ENCODE data around the gene AKAP8L. TPM values are rescaled to one million over a fixed set of nuclear protein-coding genes. Genes with fewer than 3 reads are reported as not detected.
A peak's percentile ranks its signal among the peaks of the same experiment; 100 is the strongest.

AKAP8L gene
- total RNA-seq, 4 donors from 2014 or later: 52.8 to 87.8 (median 69.4) TPM

DNA sequence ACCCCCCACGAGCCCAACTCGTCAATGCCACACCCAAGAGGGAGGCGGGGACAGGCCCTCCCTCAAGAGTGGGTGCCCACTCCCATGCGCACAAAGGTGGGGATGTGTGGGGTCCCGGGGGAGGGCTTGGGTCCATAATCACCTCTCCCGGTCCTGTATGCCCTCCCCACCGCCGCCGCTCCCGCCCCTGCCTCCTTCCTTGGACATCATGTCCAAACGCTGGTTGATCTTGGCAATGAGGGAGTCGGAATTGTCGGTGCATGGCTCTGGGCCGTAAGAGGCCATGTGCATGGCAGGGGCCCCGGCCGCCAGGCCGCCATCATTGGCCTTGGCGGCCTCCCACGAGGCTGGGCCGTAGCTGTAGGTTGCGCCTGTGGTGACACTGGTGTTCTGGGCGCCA is 45.1 kb downstream of the AKAP8L start:
- TF ChIP-seq, protein P1, sequence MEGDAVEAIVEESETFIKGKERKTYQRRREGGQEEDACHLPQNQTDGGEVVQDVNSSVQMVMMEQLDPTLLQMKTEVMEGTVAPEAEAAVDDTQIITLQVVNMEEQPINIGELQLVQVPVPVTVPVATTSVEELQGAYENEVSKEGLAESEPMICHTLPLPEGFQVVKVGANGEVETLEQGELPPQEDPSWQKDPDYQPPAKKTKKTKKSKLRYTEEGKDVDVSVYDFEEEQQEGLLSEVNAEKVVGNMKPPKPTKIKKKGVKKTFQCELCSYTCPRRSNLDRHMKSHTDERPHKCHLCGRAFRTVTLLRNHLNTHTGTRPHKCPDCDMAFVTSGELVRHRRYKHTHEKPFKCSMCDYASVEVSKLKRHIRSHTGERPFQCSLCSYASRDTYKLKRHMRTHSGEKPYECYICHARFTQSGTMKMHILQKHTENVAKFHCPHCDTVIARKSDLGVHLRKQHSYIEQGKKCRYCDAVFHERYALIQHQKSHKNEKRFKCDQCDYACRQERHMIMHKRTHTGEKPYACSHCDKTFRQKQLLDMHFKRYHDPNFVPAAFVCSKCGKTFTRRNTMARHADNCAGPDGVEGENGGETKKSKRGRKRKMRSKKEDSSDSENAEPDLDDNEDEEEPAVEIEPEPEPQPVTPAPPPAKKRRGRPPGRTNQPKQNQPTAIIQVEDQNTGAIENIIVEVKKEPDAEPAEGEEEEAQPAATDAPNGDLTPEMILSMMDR (IDR thresholded peaks at IDR 0.05): no peak
- TF ChIP-seq EP300 (IDR thresholded peaks at IDR 0.05) (no peak), POLR2A (IDR thresholded peaks at IDR 0.05; ENCODE audit: low read depth) (no peak), POLR2AphosphoS5 (IDR thresholded peaks at IDR 0.05) (no peak)
- DNase-seq (ENCODE audit: extremely low spot score): no peak
- WGBS: 88% methylated on average over 21 of the region's 22 CpGs
- intact Hi-C loops (cut with DNase I): no loop called here
- Histone ChIP-seq H3K9me3 (no peaks in the 10 kb centered on the region), H3K36me3 (peaks cover 45 to 60% (median 54%) of the 10 kb centered on the region in 4 donors), H3K27me3 (no peaks in the 10 kb centered on the region), H3K4me3 (no peak overlapping the region), H3K27ac (replicated peaks in 1 of 4) (peak overlapping the region in 2 of 4 donors; percentile 58 to 74), H3K4me1 (peaks cover 52 to 58% (median 55%) of the 10 kb centered on the region in 4 donors)

DNA sequence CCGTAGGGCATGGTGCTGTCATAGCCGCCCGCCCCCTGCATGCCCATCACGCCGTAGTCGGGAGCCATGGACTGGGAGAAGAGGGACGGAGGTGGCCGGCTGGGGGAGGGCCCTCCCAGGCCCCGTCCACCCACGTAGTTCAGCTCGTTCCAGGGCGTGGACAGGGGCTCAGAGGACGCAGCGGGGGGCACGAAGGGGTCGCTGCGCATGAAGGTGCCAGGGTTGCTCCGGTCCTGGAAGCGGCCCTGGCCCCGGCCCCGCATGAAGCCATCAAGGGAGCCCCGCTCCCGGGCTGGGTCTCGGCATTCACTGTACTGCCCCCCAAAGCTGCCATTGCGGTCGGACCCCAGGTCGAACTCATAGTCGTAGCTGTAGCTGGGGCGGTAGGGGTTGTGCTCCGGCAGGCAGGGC is 45.9 kb downstream of the AKAP8L start:
- 94% methylated on average over 21 of the region's 30 CpGs for WGBS
- H3K27ac ChIP-seq (replicated peaks in 1 of 4): no peak overlapping the region
- H3K9me3 ChIP-seq: no peaks in the 10 kb centered on the region
- intact Hi-C loops (cut with DNase I): no loop called here
- TF ChIP-seq, protein P1 (IDR thresholded peaks at IDR 0.05): no peak
- no peak for TF ChIP-seq EP300 (IDR thresholded peaks at IDR 0.05)
- TF ChIP-seq POLR2AphosphoS5 (IDR thresholded peaks at IDR 0.05): no peak
- no peak for TF ChIP-seq POLR2A (IDR thresholded peaks at IDR 0.05; ENCODE audit: low read depth)
- no peak for DNase-seq (ENCODE audit: extremely low spot score)
- H3K4me3 ChIP-seq: no peak overlapping the region
- peaks cover 53 to 67% (median 62%) of the 10 kb centered on the region in 4 donors for H3K36me3 ChIP-seq
- H3K27me3 ChIP-seq: no peaks in the 10 kb centered on the region
- peaks cover 47 to 60% (median 52%) of the 10 kb centered on the region in 4 donors for H3K4me1 ChIP-seq

DNA sequence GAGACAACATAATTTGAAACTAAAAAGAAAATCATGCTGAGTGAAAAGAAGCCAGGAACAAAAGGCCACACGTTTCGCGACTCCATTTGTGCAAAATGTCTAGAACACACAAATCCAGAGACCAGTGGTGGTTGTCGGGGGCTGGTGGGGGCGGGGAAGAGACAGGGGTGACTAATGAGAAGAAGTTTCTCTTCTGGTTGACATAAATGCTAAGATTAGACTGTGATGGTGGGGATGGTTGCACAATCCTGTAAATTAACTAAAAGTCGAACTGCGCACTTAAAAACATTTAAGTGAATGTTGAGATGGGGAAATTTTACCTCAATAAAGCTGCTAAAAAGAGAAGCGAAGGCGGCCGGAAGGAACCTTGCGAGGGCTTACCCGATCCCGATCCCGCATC is 46.3 kb downstream of the AKAP8L start:
- no peak overlapping the region for H3K27ac ChIP-seq (replicated peaks in 1 of 4)
- peaks cover 57 to 71% (median 66%) of the 10 kb centered on the region in 4 donors for H3K36me3 ChIP-seq
- peaks cover 43 to 59% (median 48%) of the 10 kb centered on the region in 4 donors for H3K4me1 ChIP-seq
- intact Hi-C loops (cut with DNase I): no loop called here
- H3K4me3 ChIP-seq: no peak overlapping the region
- WGBS: 90% methylated on average over 14 of the region's 14 CpGs
- TF ChIP-seq, protein P1 (IDR thresholded peaks at IDR 0.05): no peak
- TF ChIP-seq POLR2AphosphoS5 (IDR thresholded peaks at IDR 0.05): no peak
- TF ChIP-seq EP300 (IDR thresholded peaks at IDR 0.05): no peak
- TF ChIP-seq POLR2A (IDR thresholded peaks at IDR 0.05; ENCODE audit: low read depth): no peak
- no peak for DNase-seq (ENCODE audit: extremely low spot score)
- no peaks in the 10 kb centered on the region for H3K27me3 ChIP-seq
- no peaks in the 10 kb centered on the region for H3K9me3 ChIP-seq

DNA sequence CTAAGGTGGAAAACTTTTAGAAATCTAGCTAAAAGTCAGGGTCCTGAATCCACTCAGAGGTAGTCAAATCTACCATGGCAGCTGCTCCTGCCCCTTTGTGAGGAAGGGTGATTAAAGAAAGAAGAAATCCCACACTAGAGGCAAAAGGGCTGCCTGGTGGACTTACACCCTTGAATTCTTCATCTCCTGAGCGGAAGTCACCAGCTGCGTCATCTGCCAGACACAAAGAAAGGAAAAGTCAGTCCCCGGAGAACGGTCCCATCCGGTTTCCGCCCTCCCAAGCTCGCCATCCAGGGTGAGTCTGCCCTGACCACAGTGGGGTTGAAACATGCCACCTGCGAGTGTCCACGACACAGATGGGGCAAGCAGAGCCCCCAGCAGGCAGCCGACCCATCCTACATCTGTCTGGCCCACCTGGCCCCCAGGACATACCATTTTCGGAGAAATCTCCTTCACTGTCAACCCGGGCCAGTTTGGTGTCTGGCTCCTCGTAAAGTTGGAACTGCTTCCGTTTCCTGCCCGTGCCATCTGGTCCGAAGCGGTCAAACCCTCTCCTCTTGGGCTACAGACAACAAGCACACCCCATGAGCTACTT is 46.9 kb downstream of the AKAP8L start:
- no peak overlapping the region for H3K27ac ChIP-seq (replicated peaks in 1 of 4)
- no peak overlapping the region for H3K4me3 ChIP-seq
- WGBS: 87% methylated on average over 16 of the region's 17 CpGs
- H3K9me3 ChIP-seq: no peaks in the 10 kb centered on the region
- H3K27me3 ChIP-seq: no peaks in the 10 kb centered on the region
- peaks cover 63 to 77% (median 72%) of the 10 kb centered on the region in 4 donors for H3K36me3 ChIP-seq
- H3K4me1 ChIP-seq: peaks cover 37 to 54% (median 42%) of the 10 kb centered on the region in 4 donors
- DNase-seq (ENCODE audit: extremely low spot score): no peak
- TF ChIP-seq POLR2A (IDR thresholded peaks at IDR 0.05; ENCODE audit: low read depth) (no peak), EP300 (IDR thresholded peaks at IDR 0.05) (no peak), POLR2AphosphoS5 (IDR thresholded peaks at IDR 0.05) (no peak)
- TF ChIP-seq, protein P1 (IDR thresholded peaks at IDR 0.05): no peak
- intact Hi-C loops (cut with DNase I): no loop called here

All from esophagus muscularis mucosa (tissue), 4 donors.